Activated T-cell treated with anti-CD3 and anti-CD28 coated beads for 4 hours (primary cell): ENCODE results near the gene CLCN3.
"Not testable (repeated sequence)": the region's sequence is repeated elsewhere in the genome, so short reads cannot be mapped to it uniquely, and the experiment has no call there.

Experiments used
- DNase-seq: peaks from one replicate; pipeline ENCODE4 v3.0.0-alpha.2; 2020

The CLCN3 gene

DNA sequence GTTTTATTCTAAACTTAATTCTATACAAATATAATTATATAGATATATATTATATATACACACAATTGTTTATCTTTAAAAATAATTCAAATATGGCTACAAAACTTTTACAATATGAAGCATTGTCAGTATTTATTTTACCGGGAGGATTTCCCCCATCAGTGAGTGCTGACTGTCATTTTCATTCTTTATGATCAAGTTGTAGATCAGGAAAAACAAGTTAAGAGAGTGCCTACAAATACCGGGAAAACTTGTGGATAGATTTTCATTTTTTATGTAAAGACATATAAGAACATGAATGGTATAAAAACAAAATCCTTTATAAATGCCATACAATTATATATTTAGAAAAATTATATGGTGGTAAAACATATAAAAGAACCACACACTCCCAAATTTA is 37.8 kb downstream of the CLCN3 start:
- DNase-seq = no peak

DNA sequence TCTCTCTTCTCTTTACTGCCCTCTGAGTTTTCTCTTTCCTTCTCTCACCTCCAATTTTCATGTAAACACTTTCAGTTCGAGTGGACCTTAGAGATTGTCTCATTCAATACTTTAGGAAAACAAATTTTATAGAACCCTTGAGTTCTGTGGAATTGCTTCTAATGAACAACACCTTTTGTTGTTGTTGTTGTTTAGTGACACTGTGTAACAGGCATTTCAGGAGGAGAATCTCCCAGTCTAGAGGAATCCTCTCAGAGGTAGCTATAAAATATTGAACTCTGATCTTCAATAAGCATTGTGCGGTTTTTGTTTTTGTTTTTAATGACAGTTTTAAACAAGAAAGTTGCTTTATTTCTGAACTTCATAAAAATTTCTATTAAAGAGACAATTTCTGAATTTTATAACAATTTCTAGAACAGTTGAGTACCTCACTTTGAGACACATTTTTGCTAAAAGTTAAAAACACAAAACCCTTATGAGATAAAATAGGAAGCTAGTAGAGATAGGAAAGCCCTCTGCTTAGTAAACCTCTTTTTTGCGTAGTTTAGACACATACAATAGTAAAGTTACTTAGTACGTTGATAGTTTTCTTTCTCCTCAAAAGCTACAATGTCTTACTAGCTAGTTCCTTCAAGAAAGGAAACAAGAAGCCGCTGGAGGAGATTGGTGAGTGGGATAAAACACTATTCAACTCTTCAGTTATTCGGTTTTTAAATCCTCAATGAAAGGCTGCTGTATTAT is 38.8 kb downstream of the CLCN3 start:
- no peak for DNase-seq

DNA sequence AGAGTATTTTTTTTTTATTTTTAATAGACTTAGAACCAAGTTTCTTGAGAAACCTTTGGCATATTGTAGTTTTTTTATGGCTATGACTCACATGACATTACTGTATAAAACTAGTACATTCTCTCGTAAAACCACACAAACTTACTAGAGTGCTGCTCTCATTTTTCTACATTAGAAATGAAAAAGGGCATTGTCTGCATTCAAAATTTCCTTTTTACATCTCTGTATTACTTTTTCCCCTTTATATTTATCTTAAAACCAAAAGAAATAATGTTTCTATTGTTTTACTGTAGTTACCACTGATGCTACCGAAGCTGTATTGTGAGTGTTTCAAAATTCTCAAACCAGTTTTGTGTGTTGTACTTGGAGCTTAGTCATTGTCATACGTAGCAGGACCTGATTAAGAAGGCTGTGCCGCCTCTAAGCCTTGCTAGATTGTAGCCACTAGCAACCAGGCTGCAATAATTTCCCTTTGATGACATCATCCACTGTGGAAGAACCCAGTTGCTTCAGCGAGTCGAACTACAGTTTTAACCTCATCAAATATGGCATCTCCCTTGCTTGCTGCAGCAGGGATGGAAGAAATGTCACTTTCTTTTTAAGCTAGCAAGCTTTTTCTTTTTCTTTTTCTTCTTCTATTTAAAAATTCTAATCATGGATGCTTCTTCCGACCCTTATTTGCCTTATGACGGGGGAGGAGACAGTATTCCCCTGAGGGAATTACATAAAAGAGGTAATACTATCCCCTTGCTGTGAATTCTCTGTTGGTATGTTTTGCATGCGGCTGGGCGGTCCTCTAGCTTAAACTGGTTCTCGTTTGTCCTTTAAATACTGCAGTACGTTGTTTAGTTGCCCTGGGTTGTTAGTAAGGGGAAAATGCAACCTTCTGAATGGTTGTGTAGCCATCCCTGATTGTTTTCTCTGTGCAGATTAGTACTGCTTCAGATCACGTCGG is 39.6 kb downstream of the CLCN3 start:
- peak; percentile 40 for DNase-seq

DNA sequence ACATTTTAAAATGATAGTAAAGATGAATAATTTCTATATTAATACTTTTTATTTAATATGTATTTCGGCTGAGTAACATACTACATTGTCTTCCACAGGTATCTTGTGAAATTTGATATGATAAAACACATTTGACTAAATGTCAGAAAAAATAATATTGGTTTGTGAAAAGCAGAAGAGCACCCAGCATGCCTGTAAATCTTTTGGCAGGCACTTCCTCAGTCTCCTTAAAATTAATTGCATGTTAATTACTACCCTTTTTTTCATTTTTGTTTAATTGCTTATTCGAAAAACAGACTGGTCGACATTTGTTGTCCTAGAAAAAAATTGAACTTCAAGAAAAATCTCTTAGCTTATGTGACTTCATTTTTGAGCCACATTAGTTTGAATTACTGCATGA is 40.6 kb downstream of the CLCN3 start:
- DNase-seq = no peak

DNA sequence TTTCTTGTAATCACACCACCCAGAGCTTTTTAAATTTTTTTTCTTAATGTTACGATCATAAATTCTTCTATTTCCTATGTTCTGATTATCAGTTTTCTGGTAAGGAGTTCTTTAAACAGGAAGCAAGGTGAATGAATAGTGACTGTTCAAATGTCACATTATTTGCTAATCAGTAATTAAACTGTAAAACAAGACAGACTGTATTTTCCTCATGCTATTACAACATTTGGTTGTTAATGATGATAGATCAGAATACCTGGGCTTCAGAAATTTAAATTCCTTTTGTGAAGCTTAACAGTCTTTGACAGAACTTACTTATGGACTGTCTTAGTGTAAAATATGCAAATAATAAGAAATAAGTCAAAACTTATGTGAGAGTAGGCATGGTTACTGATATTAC is 41.4 kb downstream of the CLCN3 start:
- DNase-seq = no peak

DNA sequence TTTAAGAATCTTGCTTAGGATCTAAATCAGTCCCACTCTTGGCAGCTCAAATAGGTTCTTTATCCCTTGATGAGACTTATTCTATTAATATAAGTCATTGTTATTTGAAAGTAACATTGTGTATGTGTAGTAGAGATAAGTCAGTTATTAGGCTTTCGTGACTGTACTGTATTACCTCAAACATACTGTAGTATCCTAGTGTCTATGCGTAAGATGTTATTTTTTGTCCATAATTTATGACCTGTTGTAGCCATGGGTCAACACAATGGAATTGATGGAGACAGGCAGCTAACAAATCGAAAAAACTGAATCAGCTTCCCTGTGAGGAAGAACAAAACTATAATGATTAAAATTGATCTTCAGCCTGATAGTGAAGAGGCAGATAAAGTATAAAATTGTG is 41.8 kb downstream of the CLCN3 start:
- DNase-seq = no peak

DNA sequence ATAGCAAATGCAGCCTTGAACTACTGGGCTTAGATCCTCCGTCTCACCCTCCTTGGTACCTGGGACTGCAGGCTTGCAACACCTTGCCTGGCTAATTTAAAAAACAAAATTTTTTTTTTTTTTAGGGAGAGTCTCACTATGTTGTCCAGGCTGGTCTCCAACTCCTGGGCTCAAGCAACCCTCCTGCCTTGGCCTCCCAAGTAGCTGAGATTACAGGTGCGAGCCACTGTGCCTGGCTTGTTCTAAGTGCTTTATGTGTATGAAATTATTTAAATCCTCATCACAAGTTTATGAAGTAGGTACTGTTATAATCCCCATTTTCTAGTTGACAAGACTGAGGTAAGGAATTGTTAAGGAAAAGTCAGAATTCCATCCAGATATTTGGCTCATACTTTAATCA is 43.0 kb downstream of the CLCN3 start:
- no peak for DNase-seq

DNA sequence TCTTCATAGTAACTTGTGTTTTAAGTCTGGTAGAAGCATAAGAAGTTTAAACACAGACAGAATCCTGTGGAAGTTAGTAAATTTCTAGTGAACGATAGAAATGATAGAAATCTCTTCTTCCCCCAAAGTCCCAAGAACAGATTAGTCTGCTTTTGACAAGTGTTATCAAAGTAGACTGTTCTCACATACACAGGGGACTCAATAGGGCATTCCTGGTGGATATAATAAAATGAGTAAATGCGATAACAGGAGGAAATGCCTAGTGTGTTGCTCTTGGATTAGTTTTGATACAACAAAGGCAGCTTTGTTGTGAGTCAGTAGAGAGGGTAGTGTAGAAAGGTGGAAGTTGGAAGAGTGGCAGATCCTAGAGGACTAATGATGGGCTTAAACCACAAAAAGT is 43.5 kb downstream of the CLCN3 start:
- DNase-seq = no peak

DNA sequence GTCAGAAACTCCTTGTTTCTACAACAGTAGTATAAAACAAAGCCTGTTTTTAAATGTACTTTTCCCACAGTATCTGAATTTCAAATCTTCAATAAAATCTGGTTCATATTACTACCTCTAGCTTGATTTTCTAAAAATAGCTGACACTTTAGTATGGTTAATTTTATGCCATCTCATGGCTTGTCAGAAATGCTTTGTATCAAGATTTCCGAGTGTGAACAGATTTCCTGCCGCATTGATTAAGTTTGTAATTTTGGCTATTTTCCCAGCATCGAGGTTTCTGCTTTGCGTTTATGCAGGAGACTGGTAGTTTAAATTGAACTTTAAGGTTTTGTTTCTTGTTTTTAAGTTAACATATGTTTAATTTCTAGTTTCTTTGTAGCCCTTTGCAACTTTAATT is 44.2 kb downstream of the CLCN3 start:
- no peak for DNase-seq

DNA sequence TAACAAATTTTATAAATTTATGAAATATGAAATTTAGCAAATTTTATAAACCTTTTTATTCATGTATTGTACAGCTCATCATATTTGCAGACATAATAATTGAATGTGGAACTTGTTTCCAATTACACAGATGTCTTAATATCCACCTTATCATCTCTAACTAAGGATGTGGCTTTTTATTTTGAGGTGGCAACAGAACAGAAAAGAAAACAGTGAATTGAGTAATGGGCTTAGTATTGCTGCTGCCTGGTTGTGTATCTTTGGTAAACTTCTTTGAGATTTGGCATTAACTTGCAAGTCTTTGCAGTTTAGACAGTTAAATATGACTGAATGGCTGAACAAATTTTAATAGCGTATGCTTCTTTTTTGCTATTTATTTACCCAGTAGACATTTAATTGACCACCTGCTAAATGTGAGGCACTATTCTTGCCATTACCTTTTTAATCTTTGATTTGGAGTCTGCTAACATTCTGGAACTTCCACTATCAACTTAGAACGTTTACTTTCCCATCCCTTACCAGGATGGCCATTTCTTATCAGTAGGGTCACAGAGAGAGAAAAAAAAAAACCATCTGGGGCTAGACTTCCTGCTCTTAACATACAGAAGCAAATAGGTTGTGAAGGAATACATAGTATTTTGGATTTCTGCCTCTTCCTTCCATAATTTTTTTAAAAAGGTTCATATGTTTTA is 44.8 kb downstream of the CLCN3 start:
- DNase-seq = no peak

DNA sequence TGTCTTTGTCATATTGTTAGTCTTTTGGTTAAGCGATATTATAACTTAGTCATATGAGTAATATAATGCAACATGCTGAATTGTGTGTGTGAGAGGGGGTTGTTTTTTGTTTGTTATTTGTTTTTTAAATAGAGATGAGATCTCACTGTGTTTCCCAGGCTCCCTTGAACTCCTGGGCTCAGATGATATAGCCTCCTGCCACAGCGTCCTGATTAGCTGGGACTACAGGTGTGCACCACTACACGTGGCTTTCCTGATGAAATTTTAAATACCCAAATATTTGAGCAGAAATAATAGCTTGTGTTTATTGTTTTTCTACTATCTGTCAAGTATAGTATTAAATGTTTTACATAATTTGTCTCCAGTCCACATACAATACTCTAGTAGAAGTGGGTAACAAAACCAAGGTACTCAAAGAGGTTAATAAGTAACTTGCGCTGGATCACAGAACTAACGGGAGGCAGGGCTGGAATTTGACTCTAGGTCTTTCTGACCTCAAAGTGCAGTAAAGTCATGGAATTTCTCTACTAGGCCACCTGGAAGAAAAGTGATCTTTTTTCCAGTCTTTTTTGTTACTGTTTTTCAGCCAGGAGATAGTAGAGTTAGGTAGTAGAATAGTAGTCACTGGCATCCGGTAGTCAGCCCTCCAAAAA is 47.8 kb downstream of the CLCN3 start:
- DNase-seq = no peak

DNA sequence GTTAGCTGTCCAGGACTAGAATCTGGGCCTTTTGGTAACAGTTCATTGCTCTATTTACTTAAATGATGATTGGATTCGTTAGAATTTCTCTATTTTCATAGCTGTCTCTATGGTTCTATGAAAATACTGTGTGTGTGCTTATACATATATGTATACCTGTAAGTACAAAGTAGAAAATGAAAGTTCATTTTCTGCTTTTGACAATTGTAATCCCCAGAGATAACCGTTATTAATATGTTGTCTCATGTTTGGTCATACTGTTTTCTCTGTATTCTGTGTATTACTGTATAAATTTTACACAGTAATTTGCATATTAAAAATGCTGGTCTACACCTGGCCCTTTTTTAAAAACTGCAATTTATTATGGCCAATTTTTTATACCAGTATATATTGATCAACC is 55.4 kb downstream of the CLCN3 start:
- no peak for DNase-seq

DNA sequence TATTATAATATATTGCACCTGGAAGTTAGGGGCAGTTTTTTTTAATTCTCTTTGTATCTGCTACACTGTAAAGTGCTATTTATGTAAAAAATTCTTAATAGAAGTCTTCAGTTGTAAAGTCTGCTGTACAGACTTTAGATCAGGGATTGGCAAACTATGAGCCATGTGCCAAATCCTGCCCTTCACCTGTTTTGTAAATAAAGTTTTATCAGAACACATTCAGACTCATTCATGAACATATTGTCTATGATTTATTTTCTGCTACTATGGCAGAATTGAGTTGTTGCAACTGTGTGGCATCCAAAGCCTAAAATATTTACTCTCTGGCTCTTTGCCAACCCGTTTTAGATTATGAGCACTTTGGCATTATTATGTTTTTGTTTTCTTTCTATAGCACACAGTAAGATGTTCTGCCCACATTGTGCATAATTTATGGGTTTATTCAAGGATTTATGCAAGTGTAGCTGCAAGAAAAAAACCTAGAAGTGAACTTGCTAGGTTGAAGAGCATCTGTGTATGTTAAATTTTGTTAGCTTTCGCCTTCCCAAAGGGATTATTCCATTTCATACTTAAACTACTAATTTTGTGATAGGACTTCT is 56.9 kb downstream of the CLCN3 start:
- no peak for DNase-seq

DNA sequence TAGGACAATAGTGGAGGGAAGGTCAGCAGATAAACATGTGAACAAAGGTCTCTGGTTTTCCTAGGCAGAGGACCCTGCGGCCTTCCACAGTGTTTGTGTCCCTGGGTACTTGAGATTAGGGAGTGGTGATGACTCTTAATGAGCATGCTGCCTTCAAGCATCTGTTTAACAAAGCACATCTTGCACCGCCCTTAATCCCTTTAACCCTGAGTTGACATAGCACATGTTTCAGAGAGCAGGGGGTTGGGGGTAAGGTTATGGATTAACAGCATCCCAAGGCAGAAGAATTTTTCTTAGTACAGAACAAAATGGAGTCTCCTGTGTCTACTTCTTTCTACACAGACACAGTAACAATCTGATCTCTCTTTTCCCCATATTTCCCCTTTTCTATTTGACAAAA is 58.1 kb downstream of the CLCN3 start:
- not testable (repeated sequence) for DNase-seq

DNA sequence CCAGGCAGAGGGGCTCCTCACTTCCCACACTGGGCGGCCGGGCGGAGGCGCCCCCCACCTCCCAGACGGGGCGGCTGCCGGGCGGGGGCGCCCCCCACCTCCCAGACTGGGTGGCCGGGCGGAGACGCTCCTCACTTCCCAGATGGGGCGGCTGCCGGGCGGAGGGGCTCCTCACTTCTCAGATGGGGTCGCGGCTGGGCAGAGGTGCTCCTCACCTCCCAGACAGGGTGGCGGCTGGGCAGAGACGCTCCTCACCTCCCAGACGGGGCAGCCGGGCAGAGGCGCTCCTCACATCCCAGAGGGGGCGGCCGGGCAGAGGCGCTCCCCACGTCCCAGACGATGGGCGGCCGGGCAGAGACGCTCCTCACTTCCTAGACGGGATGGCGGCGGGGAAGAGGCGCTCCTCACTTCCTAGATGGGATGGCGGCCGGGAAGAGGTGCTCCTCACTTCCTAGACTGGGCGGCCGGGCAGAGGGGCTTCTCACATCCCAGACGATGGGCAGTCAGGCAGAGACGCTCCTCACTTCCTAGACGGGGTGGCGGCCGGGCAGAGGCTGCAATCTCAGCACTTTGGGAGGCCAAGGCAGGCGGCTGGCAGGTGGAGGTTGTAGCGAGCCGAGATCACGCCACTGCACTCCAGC is 58.7 kb downstream of the CLCN3 start:
- not testable (repeated sequence) for DNase-seq

DNA sequence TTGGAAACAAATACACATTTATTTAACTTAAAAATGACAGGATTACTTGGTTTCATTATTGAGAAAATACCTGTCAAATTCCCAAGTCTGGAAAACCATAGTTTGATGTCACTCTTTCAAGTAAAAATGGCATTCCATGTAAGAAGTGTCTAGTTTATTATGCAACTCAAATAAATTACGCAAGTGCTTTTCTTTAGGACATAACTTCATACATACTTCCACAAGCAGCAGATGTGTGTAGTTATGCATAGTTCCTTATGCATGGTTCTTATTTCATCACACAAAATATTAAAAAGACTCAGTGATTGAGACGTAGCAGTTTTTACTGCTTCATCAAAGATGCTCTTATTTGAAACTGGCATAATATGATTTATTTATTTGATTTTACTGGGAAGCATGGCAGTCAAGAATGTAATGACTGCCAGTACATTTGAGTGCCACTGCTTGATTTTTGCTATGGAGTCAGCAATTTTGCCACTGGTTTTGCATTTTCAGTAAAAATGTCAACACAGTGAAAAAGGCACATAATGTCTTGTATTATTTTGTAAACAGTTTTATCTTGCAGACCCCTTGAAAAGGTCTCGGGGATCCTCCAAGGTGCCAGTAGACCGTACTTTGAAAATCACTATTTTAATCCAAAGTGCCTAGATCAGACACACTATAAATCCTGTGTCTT is 62.1 kb downstream of the CLCN3 start:
- no peak for DNase-seq

DNA sequence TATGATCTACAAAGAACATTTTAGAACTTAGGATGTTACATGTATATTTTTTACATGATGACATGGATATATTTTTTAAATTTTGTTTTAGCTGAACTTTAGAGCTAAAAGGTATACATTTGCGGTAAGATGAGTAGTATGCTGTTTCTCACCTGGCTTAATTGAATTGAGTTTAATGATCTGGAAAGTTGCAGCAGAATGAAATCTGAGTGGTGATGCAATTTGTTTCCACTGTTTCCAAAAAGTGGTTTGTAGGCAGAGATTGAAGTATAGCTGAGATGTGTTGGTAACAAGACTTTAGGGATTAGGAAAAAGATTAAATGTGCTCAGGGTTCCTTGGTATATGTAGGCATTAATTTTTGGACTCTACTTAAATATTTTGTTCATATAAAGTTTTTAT is 69.3 kb downstream of the CLCN3 start:
- DNase-seq = no peak

DNA sequence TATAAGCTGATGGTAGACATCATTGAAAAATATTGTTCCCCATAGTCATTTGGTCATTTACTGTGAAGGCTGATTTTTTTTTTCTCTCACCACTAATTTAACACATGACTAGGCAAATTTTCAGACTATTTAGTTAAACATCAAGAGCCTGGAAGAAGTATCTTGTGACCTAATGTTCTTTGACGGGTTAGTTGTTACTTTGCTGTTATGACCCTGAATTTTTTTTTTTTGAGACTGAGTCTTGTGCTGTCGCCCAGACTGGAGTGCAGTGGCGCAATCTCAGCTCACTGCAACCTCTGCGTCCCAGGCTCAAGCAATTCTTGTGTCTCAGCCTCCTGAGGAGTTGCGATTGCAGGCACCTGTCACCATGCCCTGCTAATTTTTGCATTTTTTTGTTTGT is 70.4 kb downstream of the CLCN3 start:
- DNase-seq = no peak

DNA sequence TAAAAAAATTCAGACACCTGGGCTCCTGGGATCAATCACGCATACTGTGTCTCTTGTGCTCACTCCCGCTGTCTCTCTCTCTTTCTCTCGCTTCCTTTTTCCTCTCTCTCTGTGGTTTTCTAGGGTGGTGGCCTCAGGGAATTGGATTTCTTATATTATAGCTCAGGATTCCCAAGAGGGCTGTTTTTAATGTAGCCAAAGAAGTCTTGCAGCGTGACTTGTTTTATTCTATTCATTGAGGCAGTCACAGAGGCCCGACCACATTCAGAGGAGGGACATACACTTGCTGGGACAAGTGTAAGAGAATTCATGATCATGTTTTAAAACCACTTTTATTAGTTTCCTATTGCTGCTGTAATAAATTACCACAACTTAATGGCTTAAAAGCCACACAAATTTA is 78.0 kb downstream of the CLCN3 start:
- DNase-seq = no peak

DNA sequence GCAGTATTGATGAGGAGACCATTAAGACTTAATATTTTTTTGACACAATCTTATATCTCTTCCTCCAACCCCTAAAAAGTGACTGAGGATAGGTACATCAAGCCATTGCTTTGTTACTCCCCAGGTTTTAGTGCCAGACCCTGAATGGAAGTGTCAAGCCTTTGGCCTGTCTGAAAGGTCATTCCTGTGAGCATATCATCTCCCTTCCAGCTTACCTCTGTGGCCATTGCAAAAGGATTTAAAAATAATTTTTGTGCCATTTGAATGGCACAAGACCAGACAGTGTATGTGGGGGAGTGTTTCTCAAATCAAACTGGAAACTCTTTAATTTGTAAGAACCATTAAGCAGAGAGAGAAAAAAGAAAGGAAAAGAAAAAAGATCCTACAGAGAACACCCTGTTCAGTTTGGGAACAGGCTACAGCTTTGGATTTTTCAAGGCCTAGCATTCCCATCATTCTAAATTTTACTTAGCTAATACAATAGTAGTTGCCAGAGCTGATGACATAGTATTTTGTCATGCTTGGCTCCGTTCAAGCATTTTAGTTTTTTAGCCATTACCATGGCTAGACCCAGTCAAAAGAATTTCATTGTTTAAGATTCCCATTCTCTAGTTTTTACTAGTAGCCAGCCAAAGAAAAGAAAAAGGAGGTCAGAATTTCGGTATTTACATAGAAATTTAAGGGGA is 87.7 kb downstream of the CLCN3 start:
- DNase-seq = no peak

DNA sequence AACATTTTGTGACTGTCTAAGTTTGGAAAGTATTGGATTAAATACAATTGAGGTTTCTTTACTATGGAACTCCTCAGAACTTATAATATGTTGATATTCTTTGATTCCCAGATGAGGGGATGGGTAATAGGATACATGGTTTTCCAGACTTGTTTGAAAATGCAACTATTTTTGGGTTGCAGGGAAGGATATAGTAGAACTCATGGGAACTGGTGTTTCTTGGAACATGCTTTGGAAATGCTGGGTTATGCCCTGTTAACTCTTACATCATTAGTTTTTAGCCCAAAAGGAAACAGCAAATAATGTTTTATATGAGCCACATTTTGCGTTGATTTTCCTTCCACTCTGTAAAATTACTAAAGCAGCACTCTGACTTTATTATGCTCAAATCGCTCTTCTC is 95.4 kb downstream of the CLCN3 start:
- no peak for DNase-seq
